AG04449 (cell line): ENCODE data around the gene NKX6-1.

Source experiments
- CTCF ChIA-PET: fragments of 350-600 bp; formaldehyde crosslinking; extraction: SDS; loops from one replicate; lab custom pipeline; 2021; ENCODE audit warnings: antibody characterized with exemption; lab: Yijun Ruan, JAX
- POLR2A ChIA-PET: fragments of 400-600, 350-600 bp; formaldehyde crosslinking; extraction: SDS; loops from one replicate; lab custom pipeline; 2020; ENCODE audit warnings: antibody characterized with exemption, inconsistent platforms; lab: Yijun Ruan, JAX
- DNase-seq: peaks from one replicate; pipeline ENCODE4 v3.0.0-alpha.2; 2010; ENCODE audit warnings: low read depth, low spot score
- H3K4me3 ChIP-seq: 2 replicates; pipeline ENCODE4 v1.5.1; 2011; ENCODE audit warnings: low read depth, mild to moderate bottlenecking, control low read depth, low read length
- TF ChIP-seq, protein P1 (sequence below): IDR thresholded peaks from one replicate; pipeline ENCODE4 v1.5.1; 2011; ENCODE audit warnings: mild to moderate bottlenecking, moderate library complexity, low read length, control low read depth, inconsistent platforms; ENCODE audit not compliant: insufficient read depth; ENCODE audit errors: missing control alignments

Gene NKX6-1

DNA sequence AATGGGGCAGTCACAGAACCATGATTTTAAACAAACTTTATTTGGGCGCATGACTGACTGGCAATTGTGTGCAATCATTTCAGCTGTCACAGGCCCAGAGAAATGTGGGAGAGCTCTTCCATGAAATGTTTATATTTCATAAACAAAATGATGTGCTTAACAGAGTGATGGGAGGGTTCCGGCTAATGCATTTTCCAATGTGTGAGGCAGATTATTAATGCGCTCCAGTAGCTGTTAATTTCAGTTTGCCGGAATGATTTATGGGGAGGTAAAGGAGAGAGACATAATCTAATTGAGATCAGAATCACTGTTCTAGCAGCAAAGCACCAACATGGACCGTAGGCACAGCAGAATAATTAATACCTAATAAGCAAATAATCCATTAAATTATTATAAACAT is 55.6 kb downstream of the NKX6-1 start:
- POLR2A ChIA-PET: no interaction called here
- TF ChIP-seq, protein P1, sequence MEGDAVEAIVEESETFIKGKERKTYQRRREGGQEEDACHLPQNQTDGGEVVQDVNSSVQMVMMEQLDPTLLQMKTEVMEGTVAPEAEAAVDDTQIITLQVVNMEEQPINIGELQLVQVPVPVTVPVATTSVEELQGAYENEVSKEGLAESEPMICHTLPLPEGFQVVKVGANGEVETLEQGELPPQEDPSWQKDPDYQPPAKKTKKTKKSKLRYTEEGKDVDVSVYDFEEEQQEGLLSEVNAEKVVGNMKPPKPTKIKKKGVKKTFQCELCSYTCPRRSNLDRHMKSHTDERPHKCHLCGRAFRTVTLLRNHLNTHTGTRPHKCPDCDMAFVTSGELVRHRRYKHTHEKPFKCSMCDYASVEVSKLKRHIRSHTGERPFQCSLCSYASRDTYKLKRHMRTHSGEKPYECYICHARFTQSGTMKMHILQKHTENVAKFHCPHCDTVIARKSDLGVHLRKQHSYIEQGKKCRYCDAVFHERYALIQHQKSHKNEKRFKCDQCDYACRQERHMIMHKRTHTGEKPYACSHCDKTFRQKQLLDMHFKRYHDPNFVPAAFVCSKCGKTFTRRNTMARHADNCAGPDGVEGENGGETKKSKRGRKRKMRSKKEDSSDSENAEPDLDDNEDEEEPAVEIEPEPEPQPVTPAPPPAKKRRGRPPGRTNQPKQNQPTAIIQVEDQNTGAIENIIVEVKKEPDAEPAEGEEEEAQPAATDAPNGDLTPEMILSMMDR: no peak
- CTCF ChIA-PET: no interaction called here
- no peak for DNase-seq
- no peak overlapping the region for H3K4me3 ChIP-seq

DNA sequence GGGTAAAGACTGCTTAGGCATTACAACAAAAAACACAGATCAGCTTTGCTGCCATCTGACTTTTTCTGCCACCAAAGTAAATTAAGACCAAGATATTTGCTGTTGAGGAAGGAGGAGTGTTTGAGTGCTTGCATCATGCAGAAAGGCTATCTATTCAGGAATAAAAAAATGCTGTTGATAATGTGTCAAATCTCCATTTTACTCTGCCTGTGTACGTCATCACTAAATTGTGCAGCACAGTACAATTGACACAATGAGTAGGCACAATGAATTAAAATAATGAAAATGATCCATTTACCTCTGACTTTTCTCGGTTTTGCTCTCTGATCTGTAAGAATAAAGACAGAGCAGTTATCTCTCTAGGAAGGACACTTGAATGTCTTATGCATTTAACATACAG is 56.3 kb downstream of the NKX6-1 start:
- DNase-seq: no peak
- POLR2A ChIA-PET: no interaction called here
- TF ChIP-seq, protein P1: no peak
- no peak overlapping the region for H3K4me3 ChIP-seq
- CTCF ChIA-PET: no interaction called here
